A673 (cell line): ENCODE measurements around the gene BTG1. TPM values are rescaled to one million over a fixed set of nuclear protein-coding genes. Genes with fewer than 3 reads are reported as not detected.

Experiments
- BruUV-seq: library from RNA; stranded (reverse); fragments of 400-500 nt; replicated peaks from 2 replicates; lab custom pipeline; 2021; lab: Mats Ljungman, UMichigan
- CTCF ChIA-PET: fragments of 300-600 bp; sonication (Branson Sonifier 250); formaldehyde crosslinking; loops from one replicate; lab custom pipeline; 2022; ENCODE audit warnings: antibody characterized with exemption; lab: Charles Lee
- POLR2A ChIA-PET: fragments of 300-600 bp; sonication (Branson Sonifier 250); formaldehyde crosslinking; loops from one replicate; lab custom pipeline; 2022; ENCODE audit warnings: antibody characterized with exemption; ENCODE audit not compliant: low non-redundant PET; lab: Charles Lee
- DNase-seq: peaks from one replicate; pipeline ENCODE4 v3.0.0-alpha.2; 2015; ENCODE audit warnings: low spot score
- H3K27ac ChIP-seq: fragments of 200-600 bp; sonication (generic); 2 replicates; pipeline ENCODE4 v1.5.1; 2016; ENCODE audit warnings: mixed run types, low read depth, mild to moderate bottlenecking, mixed read lengths, antibody characterized with exemption, low read length; ENCODE audit not compliant: poor library complexity, severe bottlenecking
- H3K27me3 ChIP-seq: fragments of 200-600 bp; sonication (generic); replicated peaks from 2 replicates; pipeline ENCODE4 v1.6.1; 2017; ENCODE audit warnings: mixed run types, low read depth, mild to moderate bottlenecking, mixed read lengths, antibody characterized with exemption, low read length; ENCODE audit not compliant: insufficient read depth, poor library complexity
- H3K36me3 ChIP-seq: fragments of 200-600 bp; sonication (generic); 2 replicates; pipeline ENCODE4 v1.6.1; 2016; ENCODE audit warnings: mixed run types, mild to moderate bottlenecking, mixed read lengths, antibody characterized with exemption, low read length; ENCODE audit not compliant: insufficient read depth, poor library complexity, severe bottlenecking
- H3K4me1 ChIP-seq: fragments of 200-600 bp; sonication (generic); 2 replicates; pipeline ENCODE4 v1.6.1; 2017; ENCODE audit warnings: mixed run types, mild to moderate bottlenecking, mixed read lengths, antibody characterized with exemption, low read length; ENCODE audit not compliant: insufficient read depth, poor library complexity, severe bottlenecking
- H3K4me3 ChIP-seq: fragments of 200-600 bp; sonication (generic); 2 replicates; pipeline ENCODE4 v1.5.1; 2016; ENCODE audit warnings: low read depth, mixed run types, mild to moderate bottlenecking, mixed read lengths, low read length; ENCODE audit not compliant: poor library complexity, severe bottlenecking
- H3K9me3 ChIP-seq: fragments of 200-600 bp; sonication (generic); 2 replicates; pipeline ENCODE4 v1.6.1; 2016; ENCODE audit warnings: mixed run types, low read depth, mild to moderate bottlenecking, mixed read lengths, antibody characterized with exemption, low read length; ENCODE audit not compliant: poor library complexity, severe bottlenecking
- CTCF ChIP-seq: fragments of 300-800, 200-600 bp; sonication (generic); conservative IDR thresholded peaks from 2 replicates; pipeline ENCODE4 v1.5.1; 2017; ENCODE audit warnings: low read depth, mild to moderate bottlenecking, antibody characterized with exemption, low read length, moderate library complexity, mixed read lengths
- EZH2 ChIP-seq: fragments of 200-600 bp; sonication (generic); IDR thresholded peaks from 2 replicates; pipeline ENCODE4 v1.6.1; 2017; ENCODE audit warnings: borderline replicate concordance, low read depth, mild to moderate bottlenecking, mixed read lengths, antibody characterized with exemption, low read length; ENCODE audit not compliant: poor library complexity, severe bottlenecking
- intact Hi-C: fragments of 100-400 bp; cut with micrococcal nuclease; formaldehyde crosslinking; loops from one replicate; pipeline ENCODE4 v1.10.0; 2022; ENCODE audit not compliant: unreplicated experiment
- total RNA-seq: library from RNA; stranded (reverse); gene quantifications from 2 replicates; pipeline ENCODE4 v1.2.3, GENCODE V29; 2021

The BTG1 gene
- total RNA-seq, 1 experiment from 2014 or later: 18.0 TPM

- intact Hi-C loops: no loop called here
- no peaks in the 10 kb centered on the region for H3K27me3 ChIP-seq
- TF ChIP-seq CTCF (no peak), EZH2 (no peak)
- H3K4me1 ChIP-seq: peaks cover 2% of the 10 kb centered on the region
- ChIA-PET POLR2A (no interaction called here), CTCF (no interaction called here)
- no peak overlapping the region for H3K4me3 ChIP-seq
- BruUV-seq: no TSS peak
- H3K36me3 ChIP-seq: no peaks in the 10 kb centered on the region
- H3K9me3 ChIP-seq: no peaks in the 10 kb centered on the region
- no peak for DNase-seq
- H3K27ac ChIP-seq: no peak overlapping the region
Observed at GRCh38 chr12:92102606-92103005, 43.0 kb downstream of the BTG1 start.

- intact Hi-C loops: no loop called here
- Histone ChIP-seq H3K9me3 (no peaks in the 10 kb centered on the region), H3K27ac (no peak overlapping the region), H3K36me3 (no peaks in the 10 kb centered on the region), H3K27me3 (no peaks in the 10 kb centered on the region), H3K4me3 (no peak overlapping the region), H3K4me1 (no peaks in the 10 kb centered on the region)
- ChIA-PET POLR2A (interaction anchor here (0.7 kb wide), 1 partner anchor 35 kb away, joined by 3 read pairs; no protein-coding TSS in a partner anchor), CTCF (no interaction called here)
- TF ChIP-seq CTCF: no peak
- TF ChIP-seq EZH2: no peak
- no peak for DNase-seq
- no TSS peak for BruUV-seq
Observed at GRCh38 chr12:92098594-92099380, 46.9 kb downstream of the BTG1 start.

GRCh38 chr12:92096346-92097136 is 49.1 kb downstream of the BTG1 start:
- no peaks in the 10 kb centered on the region for H3K9me3 ChIP-seq
- DNase-seq: no peak
- CTCF ChIA-PET: no interaction called here
- no TSS peak for BruUV-seq
- no peaks in the 10 kb centered on the region for H3K27me3 ChIP-seq
- H3K4me3 ChIP-seq: no peak overlapping the region
- TF ChIP-seq EZH2 (no peak), CTCF (no peak)
- intact Hi-C loops: no loop called here
- no peak overlapping the region for H3K27ac ChIP-seq
- POLR2A ChIA-PET: no interaction called here
- no peaks in the 10 kb centered on the region for H3K4me1 ChIP-seq
- no peaks in the 10 kb centered on the region for H3K36me3 ChIP-seq
